GM12878 (cell line): ENCODE measurements around the gene CYTH2.

Source experiments
- EP300 ChIP-seq, 2 experiments: fragments of 150-350 bp in 1 of 2; IDR thresholded peaks; 2 replicates each; pipeline ENCODE4 v1.6.1; 2011 to 2012; ENCODE audit warnings: low read depth in 2 of 2, low read length in 2 of 2, borderline replicate concordance in 1 of 2, improper control_type of control experiment in 1 of 2, inconsistent platforms in 1 of 2; ENCODE audit not compliant: control insufficient read depth in 1 of 2
- ESRRA ChIP-seq: IDR thresholded peaks from 2 replicates; pipeline ENCODE4 v1.6.1; 2012; ENCODE audit warnings: mild to moderate bottlenecking, low read length, improper control_type of control experiment
- EZH2 ChIP-seq: IDR thresholded peaks from 2 replicates; pipeline ENCODE4 v1.6.1; 2012; ENCODE audit warnings: low read depth, mild to moderate bottlenecking, control low read depth, inconsistent platforms, low read length, borderline replicate concordance; ENCODE audit not compliant: control insufficient read depth
- MXI1 ChIP-seq: fragments of 150-350 bp; IDR thresholded peaks from 2 replicates; pipeline ENCODE4 v1.6.1; 2011; ENCODE audit warnings: low read depth, mild to moderate bottlenecking, inconsistent platforms, low read length, improper control_type of control experiment
- RFX5 ChIP-seq: IDR thresholded peaks from 2 replicates; pipeline ENCODE4 v1.6.1; 2011; ENCODE audit warnings: low read depth, low read length, improper control_type of control experiment
- SIN3A ChIP-seq: IDR thresholded peaks from 2 replicates; pipeline ENCODE4 v1.6.1; 2012; ENCODE audit warnings: low read depth, low read length, improper control_type of control experiment
- SMARCA5 ChIP-seq: fragments of 450-650 bp; IDR thresholded peaks from 2 replicates; pipeline ENCODE4 v1.6.1; 2017; ENCODE audit warnings: mild to moderate bottlenecking
- TAF1 ChIP-seq: IDR thresholded peaks from 2 replicates; pipeline ENCODE4 v1.6.1; 2011; ENCODE audit warnings: mild to moderate bottlenecking, low read depth, low read length, borderline replicate concordance
- ZNF207 ChIP-seq: fragments of 450-650 bp; IDR thresholded peaks from 2 replicates; pipeline ENCODE4 v1.6.1; 2014; ENCODE audit warnings: antibody characterized with exemption, mild to moderate bottlenecking, borderline replicate concordance
- TF ChIP-seq, protein P1 (sequence below): fragments of 450-650 bp; formaldehyde crosslinking; IDR thresholded peaks from 2 replicates; pipeline ENCODE4 v1.5.0; 2022; ENCODE audit warnings: mild to moderate bottlenecking, missing genetic modification characterization
- TF ChIP-seq, protein P2 (sequence below): IDR thresholded peaks from 2 replicates; pipeline ENCODE4 v1.6.1; 2012; ENCODE audit warnings: low read depth, low read length, improper control_type of control experiment
- TF ChIP-seq, protein P3 (sequence below): IDR thresholded peaks from 2 replicates; pipeline ENCODE4 v1.6.1; 2011; ENCODE audit warnings: low read depth, mild to moderate bottlenecking, low read length, moderate library complexity, borderline replicate concordance; ENCODE audit errors: extremely low read depth

DNA sequence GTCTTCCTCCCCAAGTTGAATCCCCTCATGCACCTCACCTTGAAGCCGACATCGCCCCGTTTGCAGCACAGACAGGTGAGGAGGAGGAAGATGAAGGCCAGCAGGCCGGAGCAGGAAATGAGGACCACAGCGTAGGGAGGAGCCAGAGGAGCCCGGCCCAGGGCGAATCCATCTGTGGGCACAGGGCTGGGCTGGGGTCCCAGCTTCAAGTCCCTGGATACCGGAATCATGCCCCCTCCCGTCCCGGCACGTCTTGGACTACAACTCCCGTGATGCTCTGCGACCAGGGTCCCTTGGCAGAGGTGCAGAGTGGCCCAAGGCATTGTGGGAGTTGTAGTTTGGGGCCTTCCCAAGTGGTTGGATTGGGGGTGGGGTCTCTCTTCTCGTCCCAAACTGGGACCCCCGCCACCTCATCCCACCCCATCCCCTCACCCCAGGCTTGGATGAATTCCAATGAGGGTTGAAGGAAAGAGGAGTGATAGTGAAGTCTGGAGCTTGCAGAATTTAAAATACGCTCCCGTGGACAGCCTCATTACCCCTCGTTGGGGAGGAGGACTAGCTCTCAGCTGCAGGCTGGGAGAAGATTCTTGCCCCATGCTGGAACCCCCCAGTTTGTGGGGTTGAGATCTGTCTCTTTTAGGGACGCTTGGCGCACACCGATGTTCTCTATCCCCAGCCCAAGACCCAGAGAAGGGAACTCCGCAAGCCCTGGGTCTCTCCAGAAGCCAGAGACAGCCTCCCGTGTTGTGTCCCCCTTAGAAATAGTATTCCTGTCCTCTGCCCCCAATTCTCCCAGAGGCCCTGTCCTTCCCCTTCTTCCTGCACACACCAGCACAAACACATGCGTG is 41.5 kb downstream of the CYTH2 start:
- TF ChIP-seq, protein P1, sequence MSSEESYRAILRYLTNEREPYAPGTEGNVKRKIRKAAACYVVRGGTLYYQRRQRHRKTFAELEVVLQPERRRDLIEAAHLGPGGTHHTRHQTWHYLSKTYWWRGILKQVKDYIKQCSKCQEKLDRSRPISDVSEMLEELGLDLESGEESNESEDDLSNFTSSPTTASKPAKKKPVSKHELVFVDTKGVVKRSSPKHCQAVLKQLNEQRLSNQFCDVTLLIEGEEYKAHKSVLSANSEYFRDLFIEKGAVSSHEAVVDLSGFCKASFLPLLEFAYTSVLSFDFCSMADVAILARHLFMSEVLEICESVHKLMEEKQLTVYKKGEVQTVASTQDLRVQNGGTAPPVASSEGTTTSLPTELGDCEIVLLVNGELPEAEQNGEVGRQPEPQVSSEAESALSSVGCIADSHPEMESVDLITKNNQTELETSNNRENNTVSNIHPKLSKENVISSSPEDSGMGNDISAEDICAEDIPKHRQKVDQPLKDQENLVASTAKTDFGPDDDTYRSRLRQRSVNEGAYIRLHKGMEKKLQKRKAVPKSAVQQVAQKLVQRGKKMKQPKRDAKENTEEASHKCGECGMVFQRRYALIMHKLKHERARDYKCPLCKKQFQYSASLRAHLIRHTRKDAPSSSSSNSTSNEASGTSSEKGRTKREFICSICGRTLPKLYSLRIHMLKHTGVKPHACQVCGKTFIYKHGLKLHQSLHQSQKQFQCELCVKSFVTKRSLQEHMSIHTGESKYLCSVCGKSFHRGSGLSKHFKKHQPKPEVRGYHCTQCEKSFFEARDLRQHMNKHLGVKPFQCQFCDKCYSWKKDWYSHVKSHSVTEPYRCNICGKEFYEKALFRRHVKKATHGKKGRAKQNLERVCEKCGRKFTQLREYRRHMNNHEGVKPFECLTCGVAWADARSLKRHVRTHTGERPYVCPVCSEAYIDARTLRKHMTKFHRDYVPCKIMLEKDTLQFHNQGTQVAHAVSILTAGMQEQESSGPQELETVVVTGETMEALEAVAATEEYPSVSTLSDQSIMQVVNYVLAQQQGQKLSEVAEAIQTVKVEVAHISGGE = no peak
- TF ChIP-seq TAF1 = no peak
- no peak for TF ChIP-seq EZH2
- TF ChIP-seq ESRRA = no peak
- TF ChIP-seq, protein P2, sequence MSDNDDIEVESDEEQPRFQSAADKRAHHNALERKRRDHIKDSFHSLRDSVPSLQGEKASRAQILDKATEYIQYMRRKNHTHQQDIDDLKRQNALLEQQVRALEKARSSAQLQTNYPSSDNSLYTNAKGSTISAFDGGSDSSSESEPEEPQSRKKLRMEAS = no peak
- TF ChIP-seq, protein P3, sequence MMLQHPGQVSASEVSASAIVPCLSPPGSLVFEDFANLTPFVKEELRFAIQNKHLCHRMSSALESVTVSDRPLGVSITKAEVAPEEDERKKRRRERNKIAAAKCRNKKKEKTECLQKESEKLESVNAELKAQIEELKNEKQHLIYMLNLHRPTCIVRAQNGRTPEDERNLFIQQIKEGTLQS = no peak
- no peak for TF ChIP-seq SMARCA5
- no peak for TF ChIP-seq MXI1
- TF ChIP-seq ZNF207 = no peak
- TF ChIP-seq SIN3A = no peak
- no peak for TF ChIP-seq RFX5
- no peak for TF ChIP-seq EP300 (IDR thresholded peaks at IDR 0.05; ENCODE audit: borderline replicate concordance in 1 of 2, control insufficient read depth in 1 of 2, low read depth in 2 of 2, low read length in 2 of 2)
